ENCODE measurements around the gene FRMD4B.
"Not testable (repeated sequence)": the region's sequence is repeated elsewhere in the genome, so short reads cannot be mapped to it uniquely, and the experiment has no call there.

The FRMD4B gene

GRCh38 chr3:69240651-69241568, 145.0 kb downstream of the FRMD4B start:
- no peak for DNase-seq

- DNase-seq: no peak
Measured at GRCh38 chr3:69239063-69239462, 146.8 kb downstream of the FRMD4B start.

GRCh38 chr3:69236812-69237707, 148.8 kb downstream of the FRMD4B start:
- DNase-seq: no peak

- no peak for DNase-seq
Measured at GRCh38 chr3:69235882-69236281, 150.0 kb downstream of the FRMD4B start.

GRCh38 chr3:69235227-69235626, 150.7 kb downstream of the FRMD4B start:
- not testable (repeated sequence) for DNase-seq

- no peak for DNase-seq
Measured at GRCh38 chr3:69232482-69232881, 153.4 kb downstream of the FRMD4B start.

GRCh38 chr3:69231929-69232440, 153.9 kb downstream of the FRMD4B start:
- DNase-seq: no peak

GRCh38 chr3:69226071-69226470, 159.8 kb downstream of the FRMD4B start:
- no peak for DNase-seq

- DNase-seq: no peak
Measured at GRCh38 chr3:69219101-69219708, 166.7 kb downstream of the FRMD4B start.

GRCh38 chr3:69218079-69218478, 167.8 kb downstream of the FRMD4B start:
- DNase-seq: no peak

- no peak for DNase-seq
Measured at GRCh38 chr3:69216981-69217380, 168.9 kb downstream of the FRMD4B start.

GRCh38 chr3:69214241-69214640, 171.6 kb downstream of the FRMD4B start:
- no peak for DNase-seq

- no peak for DNase-seq
Measured at GRCh38 chr3:69212411-69213160, 173.3 kb downstream of the FRMD4B start.

GRCh38 chr3:69210068-69210730, 175.7 kb downstream of the FRMD4B start:
- DNase-seq: no peak

- no peak for DNase-seq
Measured at GRCh38 chr3:69209413-69209812, 176.5 kb downstream of the FRMD4B start.

- no peak for DNase-seq
Measured at GRCh38 chr3:69207031-69207430, 178.9 kb downstream of the FRMD4B start.

- no peak for DNase-seq
Measured at GRCh38 chr3:69205385-69205784, 180.5 kb downstream of the FRMD4B start.

GRCh38 chr3:69204315-69204957, 181.5 kb downstream of the FRMD4B start:
- no peak for DNase-seq

GRCh38 chr3:69203631-69204314, 182.1 kb downstream of the FRMD4B start:
- DNase-seq: no peak

- no peak for DNase-seq
Measured at GRCh38 chr3:69201658-69202057, 184.2 kb downstream of the FRMD4B start.

Measured in DMS79 treated with DMSO at 0.1 percent for 48 hours (cell line).